ENCODE data around the gene ATP6V0A1.
"Not testable (repeated sequence)": the region's sequence is repeated elsewhere in the genome, so short reads cannot be mapped to it uniquely, and the experiment has no call there.

The ATP6V0A1 gene

GRCh38 chr17:42438600-42439567, 19.8 kb upstream of the ATP6V0A1 start:
- peak; percentile 42 for DNase-seq

GRCh38 chr17:42441371-42442195, 17.1 kb upstream of the ATP6V0A1 start:
- DNase-seq, result peak; percentile 52

DNA sequence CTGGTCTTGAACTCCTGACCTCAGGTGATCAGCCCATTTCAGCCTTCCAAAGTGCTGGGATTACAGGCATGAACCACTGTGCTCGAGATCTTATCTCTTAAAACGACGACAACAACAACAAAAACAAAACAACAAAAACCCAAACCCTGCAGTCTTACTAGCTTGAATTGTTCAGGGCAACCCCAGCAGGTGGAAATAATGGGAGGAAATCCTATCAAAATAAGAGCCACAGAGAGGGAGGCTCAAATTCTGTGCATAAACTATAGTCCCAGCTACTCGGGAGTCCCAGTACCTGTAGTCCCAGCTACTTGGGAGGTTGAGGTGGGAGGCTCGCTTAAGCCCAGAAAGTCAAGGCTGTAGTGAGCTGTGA, 16.5 kb upstream of the ATP6V0A1 start:
- DNase-seq, result no peak

DNA sequence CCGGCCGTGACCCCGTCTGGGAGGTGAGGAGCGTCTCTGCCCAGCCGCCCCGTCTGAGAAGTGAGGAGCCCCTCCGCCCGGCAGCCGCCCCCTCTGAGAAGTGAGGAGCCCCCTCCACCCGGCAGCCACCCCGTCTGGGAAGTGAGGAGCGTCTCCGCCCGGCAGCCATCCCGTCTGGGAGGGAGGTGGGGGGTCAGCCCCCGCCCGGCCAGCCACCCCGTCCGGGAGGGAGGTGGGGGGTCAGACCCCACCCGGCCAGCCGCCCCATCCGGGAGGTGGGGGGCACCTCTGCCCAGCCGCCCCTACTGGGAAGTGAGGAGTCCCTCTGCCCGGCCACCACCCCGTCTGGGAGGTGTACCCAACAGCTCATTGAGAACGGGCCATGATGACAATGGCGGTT, 9.5 kb upstream of the ATP6V0A1 start:
- DNase-seq, result not testable (repeated sequence)

DNA sequence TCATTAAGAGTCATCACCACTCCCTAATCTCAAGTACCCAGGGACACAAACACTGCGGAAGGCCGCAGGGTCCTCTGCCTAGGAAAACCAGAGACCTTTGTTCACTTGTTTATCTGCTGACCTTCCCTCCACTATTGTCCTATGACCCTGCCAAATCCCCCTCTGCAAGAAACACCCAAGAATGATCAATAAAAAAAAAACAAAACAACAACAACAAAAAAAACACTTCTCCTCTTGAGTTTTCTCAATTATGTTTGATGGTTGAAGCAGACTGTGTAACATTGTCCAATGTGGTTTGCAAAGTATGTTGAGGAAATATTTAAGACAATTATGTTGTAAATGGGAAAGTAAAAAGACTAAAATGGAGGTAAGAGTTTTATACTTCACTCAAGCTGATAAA, 8.8 kb upstream of the ATP6V0A1 start:
- DNase-seq, result not testable (repeated sequence)

DNA sequence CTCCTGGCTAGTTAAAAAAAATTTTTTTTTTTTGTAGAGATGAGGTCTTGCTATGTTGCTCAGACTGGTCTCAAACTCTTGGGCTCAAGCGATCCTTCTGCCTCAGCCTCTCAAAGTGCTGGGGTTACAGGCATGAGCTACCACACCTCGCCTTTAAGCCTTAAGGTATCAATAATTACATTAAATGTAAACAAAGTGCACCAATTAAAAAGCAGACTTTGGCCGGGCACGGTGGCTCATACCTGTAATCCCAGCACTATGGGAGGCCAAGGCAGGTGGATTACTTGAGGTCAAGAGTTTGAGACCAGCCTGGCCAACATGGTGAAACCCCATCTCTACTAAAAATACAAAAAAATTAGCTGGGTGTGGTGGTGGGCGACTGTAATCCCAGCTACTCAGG, 7.4 kb upstream of the ATP6V0A1 start:
- not testable (repeated sequence) for DNase-seq

- DNase-seq, result peak; percentile 62
Observed at GRCh38 chr17:42453439-42453838, 5.2 kb upstream of the ATP6V0A1 start.

DNA sequence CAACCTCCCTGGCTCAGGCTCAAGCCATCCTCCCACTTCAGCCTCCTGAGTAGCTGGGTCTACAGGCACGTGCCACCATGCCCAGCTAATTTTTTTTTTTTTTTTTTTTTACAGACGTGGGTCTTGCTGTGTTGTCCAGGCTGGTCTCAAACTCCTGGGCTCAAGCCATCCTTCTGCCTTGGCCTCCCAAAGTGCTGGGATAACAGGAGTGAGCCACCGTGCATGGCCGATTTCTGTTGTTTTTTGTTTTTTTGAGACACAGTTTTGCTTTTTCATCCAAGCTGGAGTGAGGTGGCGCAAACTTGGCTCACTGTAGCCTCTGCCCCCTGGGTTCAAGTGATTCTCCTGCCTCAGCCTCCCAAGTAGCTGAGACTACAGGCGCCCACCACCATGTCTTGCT, 3.7 kb upstream of the ATP6V0A1 start:
- DNase-seq, result not testable (repeated sequence)

- peak; percentile 77 for DNase-seq
Observed at GRCh38 chr17:42456223-42457106, 2.2 kb upstream of the ATP6V0A1 start.

DNA sequence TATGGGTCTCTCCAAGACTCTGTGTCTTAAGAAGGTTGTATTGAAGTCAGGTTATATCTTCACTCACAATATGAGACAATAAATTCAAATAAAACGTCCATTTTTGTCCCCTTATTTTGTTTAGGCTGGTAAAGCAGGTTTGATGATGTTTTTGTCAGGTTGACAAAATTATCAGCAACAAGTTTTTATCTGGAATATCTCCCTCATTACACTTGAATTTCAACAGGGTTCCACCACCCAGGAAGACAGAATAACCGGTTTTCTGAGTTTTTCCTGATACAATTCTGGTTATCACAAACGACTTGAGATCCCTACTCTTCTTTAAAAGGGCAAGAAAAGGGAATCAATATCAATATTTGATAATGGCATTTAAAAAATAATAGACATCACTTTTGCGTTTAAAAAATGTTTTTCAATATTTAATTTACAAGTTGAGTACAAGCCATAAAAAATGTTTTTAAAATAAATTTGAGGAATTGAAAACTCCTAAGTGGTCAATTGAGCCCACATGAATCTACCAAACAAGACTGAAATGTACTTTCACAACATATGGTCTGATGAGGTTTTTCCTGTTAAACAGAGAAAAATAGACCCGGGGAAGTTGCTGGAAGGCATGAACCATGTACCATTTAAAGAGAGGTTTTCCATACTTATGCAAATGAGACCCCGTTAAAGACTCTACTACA, 1.4 kb upstream of the ATP6V0A1 start:
- DNase-seq, result peak; percentile 80

DNA sequence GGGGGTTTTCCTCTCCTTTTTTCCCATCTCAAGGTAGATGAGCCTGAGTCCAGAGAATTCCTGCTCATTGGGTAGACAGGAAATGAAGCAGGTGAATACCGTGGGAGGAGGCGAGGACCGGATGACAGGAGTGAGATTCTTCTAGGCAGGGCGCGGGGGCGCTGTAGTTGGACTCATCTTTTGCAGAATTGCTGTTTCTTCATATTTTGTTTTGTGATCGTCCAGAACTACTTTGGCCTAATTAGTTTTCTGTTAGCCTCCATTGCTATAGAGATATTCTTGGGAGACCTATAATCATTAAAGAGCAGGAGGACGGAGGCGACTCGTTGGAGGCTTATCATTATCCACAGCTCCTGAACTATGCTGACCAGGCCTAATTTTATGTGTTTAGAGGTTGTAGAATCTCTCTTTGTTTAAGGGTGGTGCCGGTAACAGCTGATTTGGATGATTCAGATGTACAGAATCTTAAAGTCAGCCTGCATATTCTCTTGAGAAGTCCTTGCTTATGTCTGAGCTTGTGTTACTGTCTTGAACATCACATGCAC, 650 bp downstream of the ATP6V0A1 start:
- peak; percentile 35 for DNase-seq

- peak; percentile 53 for DNase-seq
Observed at GRCh38 chr17:42459801-42460281, 1.2 kb downstream of the ATP6V0A1 start.

GRCh38 chr17:42460371-42460770, 1.7 kb downstream of the ATP6V0A1 start:
- no peak for DNase-seq

DNA sequence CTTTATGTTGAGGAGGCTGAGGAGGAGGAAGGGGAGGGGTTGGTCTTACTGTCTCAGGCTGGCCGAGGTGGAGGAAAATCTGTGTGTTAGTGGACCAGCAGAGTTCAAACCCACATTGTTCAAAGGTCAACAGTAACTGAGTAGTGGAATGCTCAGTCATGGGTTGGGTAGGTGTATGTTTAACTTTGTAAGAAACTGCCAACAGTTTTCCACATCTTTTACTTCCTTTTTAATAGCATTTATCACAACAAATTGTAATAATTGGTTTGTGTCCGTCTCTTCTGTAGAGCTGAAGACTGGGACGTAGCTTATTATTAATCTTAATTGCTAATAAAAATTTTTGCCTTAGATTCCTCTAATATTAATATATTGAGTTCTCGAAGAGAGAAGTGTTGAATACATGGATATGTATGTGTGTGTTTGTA, 5.3 kb downstream of the ATP6V0A1 start:
- DNase-seq, result no peak

GRCh38 chr17:42467889-42468288, 9.2 kb downstream of the ATP6V0A1 start:
- DNase-seq, result no peak

GRCh38 chr17:42472709-42473521, 14.2 kb downstream of the ATP6V0A1 start:
- DNase-seq, result peak; percentile 36

DNA sequence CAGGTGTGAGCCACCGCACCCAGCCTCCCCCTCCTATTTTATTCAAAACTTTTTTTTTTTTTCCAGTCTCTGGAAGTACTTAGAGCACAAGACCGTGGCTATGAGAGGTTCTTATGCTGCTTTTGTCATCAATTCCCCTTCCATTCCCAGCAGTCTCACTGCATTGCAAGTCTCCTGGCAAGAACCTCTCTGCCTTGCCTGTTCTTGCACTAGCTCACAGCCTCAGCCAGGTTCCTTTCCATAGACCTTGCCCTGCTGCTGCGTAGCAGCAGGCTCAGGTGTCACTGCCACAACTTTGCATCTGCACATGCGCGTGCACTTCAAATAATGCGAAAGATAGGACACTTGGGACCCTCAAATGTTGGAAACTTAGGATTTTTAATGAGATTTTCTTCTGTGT, 15.6 kb downstream of the ATP6V0A1 start:
- DNase-seq, result no peak

- peak; percentile 54 for DNase-seq
Observed at GRCh38 chr17:42475121-42475520, 16.4 kb downstream of the ATP6V0A1 start.

GRCh38 chr17:42475835-42476234, 17.2 kb downstream of the ATP6V0A1 start:
- DNase-seq, result peak; percentile 94

GRCh38 chr17:42476411-42476810, 17.7 kb downstream of the ATP6V0A1 start:
- peak; percentile 77 for DNase-seq

- no peak for DNase-seq
Observed at GRCh38 chr17:42477173-42477572, 18.5 kb downstream of the ATP6V0A1 start.
